ENCODE data around the gene ICA1. TPM values are rescaled to one million over a fixed set of nuclear protein-coding genes. Genes with fewer than 3 reads are reported as not detected.

The ICA1 gene
- total RNA-seq, 6 experiments from 2014 or later: not detected

DNA sequence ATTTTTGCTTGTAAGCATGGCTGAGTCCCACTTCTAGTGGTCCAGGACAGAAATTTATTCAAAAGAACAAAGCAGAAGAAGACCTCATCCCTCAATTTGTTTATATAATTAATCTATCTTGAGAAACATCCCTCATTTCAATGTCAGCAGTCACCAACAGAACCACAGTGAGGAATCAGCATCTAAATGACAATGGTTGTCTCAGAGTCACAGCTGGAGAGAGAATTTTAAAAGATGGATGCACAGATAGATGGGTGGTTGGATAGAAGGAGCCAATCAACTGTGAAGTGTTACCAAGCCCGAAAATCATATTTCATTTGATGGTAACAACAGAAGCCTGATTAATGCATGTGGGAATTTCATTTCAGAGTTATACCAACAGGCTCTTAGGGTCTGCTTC, 55.0 kb downstream of the ICA1 start:
- Mint-ChIP-seq H3K27ac (no peak overlapping the region), H3K9me3 (no peaks in the 10 kb centered on the region), H3K4me3 (no peak overlapping the region), H3K4me1 (ENCODE audit: low read depth) (no peaks in the 10 kb centered on the region), H3K36me3 (ENCODE audit: low read depth) (no peaks in the 10 kb centered on the region), H3K27me3 (ENCODE audit: insufficient read depth) (peaks cover 26% of the 10 kb centered on the region)
- no peak for DNase-seq
- TF ChIP-seq, protein P1, sequence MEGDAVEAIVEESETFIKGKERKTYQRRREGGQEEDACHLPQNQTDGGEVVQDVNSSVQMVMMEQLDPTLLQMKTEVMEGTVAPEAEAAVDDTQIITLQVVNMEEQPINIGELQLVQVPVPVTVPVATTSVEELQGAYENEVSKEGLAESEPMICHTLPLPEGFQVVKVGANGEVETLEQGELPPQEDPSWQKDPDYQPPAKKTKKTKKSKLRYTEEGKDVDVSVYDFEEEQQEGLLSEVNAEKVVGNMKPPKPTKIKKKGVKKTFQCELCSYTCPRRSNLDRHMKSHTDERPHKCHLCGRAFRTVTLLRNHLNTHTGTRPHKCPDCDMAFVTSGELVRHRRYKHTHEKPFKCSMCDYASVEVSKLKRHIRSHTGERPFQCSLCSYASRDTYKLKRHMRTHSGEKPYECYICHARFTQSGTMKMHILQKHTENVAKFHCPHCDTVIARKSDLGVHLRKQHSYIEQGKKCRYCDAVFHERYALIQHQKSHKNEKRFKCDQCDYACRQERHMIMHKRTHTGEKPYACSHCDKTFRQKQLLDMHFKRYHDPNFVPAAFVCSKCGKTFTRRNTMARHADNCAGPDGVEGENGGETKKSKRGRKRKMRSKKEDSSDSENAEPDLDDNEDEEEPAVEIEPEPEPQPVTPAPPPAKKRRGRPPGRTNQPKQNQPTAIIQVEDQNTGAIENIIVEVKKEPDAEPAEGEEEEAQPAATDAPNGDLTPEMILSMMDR (IDR thresholded peaks at IDR 0.05): no peak

DNA sequence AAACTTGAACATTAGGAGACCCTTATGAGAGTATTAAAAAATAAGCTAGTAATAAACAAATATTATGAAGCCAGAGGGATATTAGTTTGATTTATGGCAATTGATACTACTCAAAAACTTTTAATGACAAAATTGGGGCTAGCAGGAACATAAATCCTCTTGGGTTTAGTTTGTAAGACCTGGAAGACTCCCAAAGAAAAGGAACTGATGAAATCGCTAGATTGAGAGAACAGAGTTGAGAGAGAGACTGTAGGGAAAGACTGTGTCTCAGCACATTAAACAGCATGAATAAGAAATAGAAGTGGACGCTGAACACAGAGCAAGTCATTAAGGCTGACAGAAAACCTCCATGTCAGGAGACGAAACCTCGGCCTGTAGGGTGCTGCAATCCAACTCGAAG, 56.4 kb downstream of the ICA1 start:
- TF ChIP-seq, protein P1 (IDR thresholded peaks at IDR 0.05): no peak
- no peak overlapping the region for H3K4me3 Mint-ChIP-seq
- no peaks in the 10 kb centered on the region for H3K36me3 Mint-ChIP-seq (ENCODE audit: low read depth)
- no peaks in the 10 kb centered on the region for H3K4me1 Mint-ChIP-seq (ENCODE audit: low read depth)
- no peaks in the 10 kb centered on the region for H3K9me3 Mint-ChIP-seq
- no peak overlapping the region for H3K27ac Mint-ChIP-seq
- no peak for DNase-seq
- peaks cover 33% of the 10 kb centered on the region for H3K27me3 Mint-ChIP-seq (ENCODE audit: insufficient read depth)

DNA sequence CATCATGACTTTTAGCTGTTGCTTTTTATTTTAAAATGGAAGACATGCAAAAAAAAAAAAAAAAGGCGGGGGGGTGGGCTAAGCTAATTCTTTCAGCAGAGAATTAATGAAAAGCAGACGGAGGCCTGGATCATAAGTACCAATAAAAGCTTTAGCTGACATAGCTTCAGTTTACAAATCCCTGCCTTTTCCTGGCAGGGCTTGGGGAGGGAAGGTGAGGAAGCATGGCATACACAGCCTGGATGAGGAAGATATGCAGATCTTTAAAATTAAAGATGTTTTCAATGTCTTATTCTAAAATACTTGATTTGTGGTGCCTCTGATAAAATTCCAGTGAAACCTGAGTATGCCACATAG, 57.0 kb downstream of the ICA1 start:
- Mint-ChIP-seq H3K36me3 (ENCODE audit: low read depth) (no peaks in the 10 kb centered on the region), H3K9me3 (no peaks in the 10 kb centered on the region), H3K4me1 (ENCODE audit: low read depth) (no peaks in the 10 kb centered on the region), H3K27me3 (ENCODE audit: insufficient read depth) (peaks cover 36% of the 10 kb centered on the region), H3K27ac (no peak overlapping the region), H3K4me3 (no peak overlapping the region)
- no peak for DNase-seq
- TF ChIP-seq, protein P1 (IDR thresholded peaks at IDR 0.05): no peak

DNA sequence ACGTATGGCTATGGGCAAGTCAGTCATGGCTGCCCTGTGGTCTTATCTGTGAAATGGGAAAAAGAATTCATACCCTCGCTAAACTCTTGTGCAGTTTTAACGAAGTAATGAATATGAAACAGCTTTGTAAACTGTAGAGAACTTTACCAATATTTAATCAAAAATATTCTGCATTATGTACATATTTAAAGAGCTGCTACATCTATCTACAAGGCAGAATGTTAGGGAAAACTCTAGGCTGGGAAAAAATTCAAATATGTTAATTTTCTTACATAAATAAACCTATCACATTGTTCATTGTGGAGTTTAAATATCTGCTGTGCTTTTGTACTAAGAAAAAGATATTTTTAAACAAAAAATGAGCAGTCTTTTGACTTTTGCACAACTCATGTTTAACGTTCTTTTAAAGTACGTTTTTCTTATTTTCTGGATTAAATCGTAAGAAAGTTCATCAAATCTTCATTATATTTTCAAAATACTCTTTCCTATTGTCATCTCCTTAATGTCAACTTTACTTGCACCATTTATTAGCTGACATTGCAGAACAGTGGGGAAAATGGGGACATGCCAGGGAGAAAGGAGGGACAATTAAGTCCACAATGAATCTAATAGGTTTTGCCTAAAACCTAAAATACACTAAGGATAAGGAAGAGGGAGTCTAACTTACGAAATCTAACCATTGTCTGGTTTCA, 57.5 kb downstream of the ICA1 start:
- Mint-ChIP-seq H3K4me1 (ENCODE audit: low read depth) (no peaks in the 10 kb centered on the region), H3K9me3 (no peaks in the 10 kb centered on the region), H3K36me3 (ENCODE audit: low read depth) (no peaks in the 10 kb centered on the region), H3K27me3 (ENCODE audit: insufficient read depth) (peaks cover 33% of the 10 kb centered on the region), H3K4me3 (no peak overlapping the region), H3K27ac (no peak overlapping the region)
- TF ChIP-seq, protein P1 (IDR thresholded peaks at IDR 0.05): no peak
- no peak for DNase-seq

DNA sequence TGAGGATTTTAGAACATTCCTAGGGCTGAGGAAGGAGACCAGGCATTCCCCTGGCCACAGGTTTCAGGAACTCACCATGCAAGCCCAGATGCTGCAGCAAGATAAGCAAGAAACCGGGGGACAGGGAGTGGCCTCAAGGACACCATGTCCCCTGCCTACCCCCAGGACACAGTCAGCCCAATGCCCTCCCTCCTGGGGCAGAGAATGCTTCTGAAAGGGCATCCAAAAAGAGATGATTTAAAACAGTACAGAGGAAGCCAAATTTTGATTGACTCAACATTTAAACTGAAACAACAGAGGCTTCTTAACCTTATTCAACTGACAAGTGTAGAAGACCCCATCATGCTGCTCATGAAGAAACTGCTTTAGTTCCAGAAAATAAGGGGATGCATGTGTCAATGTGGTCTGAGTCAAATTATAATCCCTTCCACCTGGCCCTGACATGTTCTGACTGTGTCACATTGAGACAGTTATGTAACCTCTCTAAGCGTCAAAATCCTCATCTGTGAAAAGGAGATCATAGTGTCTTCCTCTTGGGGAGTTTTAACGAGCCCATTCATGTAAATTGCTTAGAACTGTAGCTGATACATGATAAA, 60.0 kb downstream of the ICA1 start:
- no peak overlapping the region for H3K27ac Mint-ChIP-seq
- H3K27me3 Mint-ChIP-seq (ENCODE audit: insufficient read depth): peaks cover 30% of the 10 kb centered on the region
- no peaks in the 10 kb centered on the region for H3K4me1 Mint-ChIP-seq (ENCODE audit: low read depth)
- no peak for DNase-seq
- no peak overlapping the region for H3K4me3 Mint-ChIP-seq
- H3K36me3 Mint-ChIP-seq (ENCODE audit: low read depth): no peaks in the 10 kb centered on the region
- no peaks in the 10 kb centered on the region for H3K9me3 Mint-ChIP-seq
- TF ChIP-seq, protein P1 (IDR thresholded peaks at IDR 0.05): no peak
